HG03135 (cell line): Measurements from ENCODE around the gene KMT2E.
"Not testable (repeated sequence)": the region's sequence is repeated elsewhere in the genome, so short reads cannot be mapped to it uniquely, and the experiment has no call there.

Experiments used
- ATAC-seq: cut with Tn5 transposase; IDR thresholded peaks from one replicate; pipeline ENCODE4 v1.9.1; 2021; ENCODE audit warnings: mild to moderate bottlenecking, moderate library complexity; ENCODE audit not compliant: unreplicated experiment

The KMT2E gene

DNA sequence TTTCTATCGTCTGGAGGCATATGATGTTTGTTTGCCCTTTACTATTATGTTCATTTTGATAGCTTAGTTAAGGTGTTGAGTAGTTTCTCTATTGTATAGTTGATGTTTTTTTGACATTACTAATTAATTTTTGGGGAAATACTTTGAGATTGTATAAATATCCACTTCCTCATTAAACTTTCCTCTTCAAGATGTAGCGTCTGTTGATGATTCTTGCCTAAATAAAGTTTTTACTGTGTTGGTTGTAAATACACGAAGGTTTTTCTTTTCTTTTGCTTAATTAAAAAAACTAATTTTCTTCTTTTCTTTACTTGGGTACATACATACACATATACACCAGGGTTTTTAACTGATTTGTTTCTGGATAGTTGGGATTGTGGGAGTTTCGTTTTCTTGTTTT is 8.5 kb downstream of the KMT2E start:
- no peak for ATAC-seq

DNA sequence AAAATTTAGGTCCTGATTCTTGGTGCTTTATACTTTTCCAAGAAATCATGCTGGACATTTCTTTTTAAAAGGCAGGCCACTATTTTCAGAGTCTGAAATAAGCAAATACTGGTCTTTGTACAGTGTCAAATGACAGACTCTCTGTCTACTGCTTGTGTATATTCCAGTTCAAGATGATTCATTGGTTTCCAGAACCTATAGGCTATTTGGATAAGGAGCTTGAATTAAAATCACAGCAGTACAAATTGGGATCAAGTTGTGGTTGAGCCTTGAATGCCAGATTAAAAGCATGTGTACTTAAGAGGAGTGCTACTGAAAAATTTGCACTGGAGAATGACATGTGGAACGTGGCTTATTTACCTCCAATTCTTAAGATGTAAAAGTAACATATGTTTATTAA is 10.7 kb downstream of the KMT2E start:
- ATAC-seq = no peak

DNA sequence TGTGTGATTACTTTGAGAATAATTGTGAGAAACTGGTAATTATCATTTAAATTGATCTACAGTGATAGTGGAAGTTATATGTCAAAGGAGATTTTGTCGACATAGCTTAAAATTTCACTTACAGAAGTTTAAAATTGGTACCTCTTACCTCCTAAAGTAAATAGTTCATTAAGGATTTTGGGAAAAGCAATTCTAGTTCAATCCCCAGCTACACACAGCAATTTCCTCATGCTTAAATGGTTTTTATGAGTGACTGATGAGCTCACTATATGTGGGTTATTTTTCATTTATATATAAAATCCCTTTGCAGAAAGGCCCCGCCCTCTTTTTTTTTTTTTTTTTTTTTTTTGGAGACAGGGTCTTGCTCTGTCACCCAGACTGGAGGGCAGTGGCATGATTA is 12.7 kb downstream of the KMT2E start:
- ATAC-seq = no peak

- ATAC-seq = no peak
Measured at GRCh38 chr7:105027176-105027853, 13.3 kb downstream of the KMT2E start.

GRCh38 chr7:105028004-105028403 is 14.0 kb downstream of the KMT2E start:
- peak; percentile 44 for ATAC-seq

GRCh38 chr7:105028941-105029340 is 14.9 kb downstream of the KMT2E start:
- ATAC-seq = not testable (repeated sequence)

- ATAC-seq = no peak
Measured at GRCh38 chr7:105030447-105030846, 16.4 kb downstream of the KMT2E start.

DNA sequence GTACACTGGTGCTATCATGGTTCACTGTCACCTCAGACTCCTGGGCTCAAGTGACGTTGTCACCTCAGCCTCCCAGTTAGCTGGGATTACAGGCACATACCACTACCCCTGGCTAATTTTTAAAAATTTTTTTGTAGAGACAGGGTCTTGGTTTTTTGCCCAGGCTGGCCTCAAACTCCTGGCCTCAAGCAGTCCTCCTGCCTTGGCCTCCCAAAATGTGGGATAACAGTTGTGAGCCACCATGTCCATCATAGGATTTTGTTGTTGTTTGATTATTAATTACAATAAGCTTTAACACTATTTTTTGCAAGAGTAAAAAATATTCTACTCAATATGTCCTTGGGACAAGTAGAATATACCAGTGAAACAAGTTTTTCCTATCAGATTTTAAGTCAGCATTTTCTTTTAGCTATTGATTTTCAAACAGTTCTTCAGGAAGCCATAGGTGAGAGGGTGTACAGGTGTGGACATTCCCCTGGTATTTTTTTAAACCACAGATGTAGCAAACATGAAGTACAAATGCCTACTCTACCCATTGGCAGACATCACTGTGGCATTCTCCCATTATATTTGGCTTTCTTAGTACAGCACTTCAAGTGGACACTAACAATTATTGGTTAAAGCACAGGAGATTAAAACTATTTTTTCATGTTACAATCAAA is 18.7 kb downstream of the KMT2E start:
- ATAC-seq = no peak

DNA sequence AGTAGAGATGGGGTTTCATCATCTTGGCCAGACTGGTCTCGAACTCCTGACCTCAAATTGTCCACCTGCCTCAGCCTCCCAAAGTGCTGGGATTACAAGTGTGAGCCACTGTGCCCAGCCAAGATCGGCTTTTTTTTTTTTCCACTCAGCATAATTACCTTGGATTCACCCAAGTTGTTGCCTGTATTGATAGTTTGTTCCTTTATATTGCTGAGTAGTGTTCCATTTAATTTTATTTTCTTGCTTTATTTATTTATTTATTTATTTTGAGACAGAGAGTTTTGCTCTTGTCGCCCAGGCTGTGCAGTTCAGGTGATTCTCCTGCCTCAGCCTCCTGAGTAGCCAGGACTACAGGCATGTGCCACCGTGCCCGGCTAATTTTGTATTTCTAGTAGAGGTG is 21.3 kb downstream of the KMT2E start:
- no peak for ATAC-seq

DNA sequence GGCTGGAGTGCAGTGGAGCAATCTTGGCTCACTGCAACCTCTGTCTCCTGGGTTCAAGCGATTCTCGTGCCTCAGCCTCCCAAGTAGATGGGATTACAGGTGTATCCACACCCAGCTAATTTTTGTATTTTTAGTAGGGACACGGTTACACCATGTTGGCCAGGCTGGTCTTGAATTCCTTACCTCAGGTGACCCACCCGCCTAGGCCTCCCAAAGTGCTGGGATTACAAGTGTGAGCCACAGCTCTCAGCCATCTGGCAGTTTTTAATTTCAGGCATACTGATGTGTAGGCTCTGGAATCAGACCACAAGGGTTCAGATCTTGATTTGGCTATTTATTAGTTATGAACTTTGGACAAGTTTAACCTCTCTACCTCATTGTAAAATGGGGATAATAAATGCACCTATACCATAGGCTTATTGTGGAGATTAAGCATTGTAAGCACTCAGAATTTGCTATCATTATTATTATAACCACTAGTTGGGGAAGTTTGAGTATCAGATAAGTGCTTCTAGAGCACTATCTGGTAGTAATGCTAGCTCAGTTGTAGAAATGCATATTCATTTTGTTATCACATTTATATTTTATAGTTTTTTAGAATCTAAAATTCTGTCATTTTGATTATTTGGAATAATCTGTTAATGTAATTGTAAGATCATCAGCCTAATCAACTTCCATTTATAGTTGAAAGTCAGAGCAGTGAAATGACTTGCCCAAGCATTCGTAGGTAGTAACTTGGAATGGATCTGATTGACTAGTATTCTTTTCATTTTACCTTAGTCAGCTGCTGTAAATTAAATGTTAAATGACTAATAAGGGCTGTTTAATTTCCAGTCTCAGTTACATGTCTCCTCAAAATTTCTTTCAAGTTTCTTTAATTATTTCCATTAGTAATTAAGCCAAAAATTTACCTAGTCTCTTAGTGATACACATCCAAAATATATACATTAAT is 22.5 kb downstream of the KMT2E start:
- no peak for ATAC-seq

- ATAC-seq = no peak
Measured at GRCh38 chr7:105037319-105037718, 23.3 kb downstream of the KMT2E start.

DNA sequence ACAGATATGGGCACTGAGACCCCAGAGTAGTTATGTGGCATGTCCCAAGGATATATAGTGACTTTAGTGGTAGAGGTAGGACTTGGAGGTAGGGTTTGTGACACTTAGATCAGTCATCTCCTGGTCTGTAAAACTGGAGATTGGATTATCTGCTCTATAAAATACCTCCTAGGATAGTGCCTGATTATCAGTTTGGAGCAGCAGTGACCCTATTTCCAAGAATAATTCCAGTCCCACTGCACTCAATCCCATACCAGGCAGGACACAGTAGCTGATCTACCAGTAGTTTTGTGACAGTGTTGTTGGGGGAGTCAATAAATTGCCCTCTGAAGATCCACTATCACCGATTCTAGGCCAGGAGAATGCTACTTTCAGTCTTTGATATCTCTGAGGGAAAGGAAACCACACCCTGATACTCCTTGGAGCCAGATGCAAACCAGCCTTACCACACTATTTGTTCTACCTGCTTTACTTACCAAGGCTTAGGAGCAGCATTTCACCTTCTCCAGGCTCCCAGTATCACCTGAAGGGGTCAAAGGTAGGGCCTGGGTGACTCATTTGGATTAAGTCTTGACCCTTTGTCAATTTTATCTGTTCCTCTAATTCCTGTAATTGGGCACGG is 30.6 kb downstream of the KMT2E start:
- ATAC-seq = no peak

DNA sequence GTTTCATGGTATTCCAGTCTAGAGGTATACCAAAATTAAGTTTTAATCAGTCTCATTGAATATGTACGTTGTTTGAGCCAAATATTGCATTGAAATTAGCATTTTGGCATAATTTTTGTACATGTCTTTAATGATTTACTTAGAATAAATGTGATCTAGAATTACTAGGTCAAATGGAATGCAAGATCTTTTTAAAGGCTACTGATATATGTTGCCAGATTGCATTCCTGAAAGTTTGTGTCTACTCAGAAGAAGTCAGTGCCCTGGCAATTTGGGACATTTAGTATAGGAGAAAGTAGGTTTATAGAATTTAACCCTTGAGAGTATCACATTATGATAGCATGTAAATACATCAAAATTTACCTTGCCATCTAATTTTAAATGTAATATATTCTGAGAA is 32.4 kb downstream of the KMT2E start:
- no peak for ATAC-seq

DNA sequence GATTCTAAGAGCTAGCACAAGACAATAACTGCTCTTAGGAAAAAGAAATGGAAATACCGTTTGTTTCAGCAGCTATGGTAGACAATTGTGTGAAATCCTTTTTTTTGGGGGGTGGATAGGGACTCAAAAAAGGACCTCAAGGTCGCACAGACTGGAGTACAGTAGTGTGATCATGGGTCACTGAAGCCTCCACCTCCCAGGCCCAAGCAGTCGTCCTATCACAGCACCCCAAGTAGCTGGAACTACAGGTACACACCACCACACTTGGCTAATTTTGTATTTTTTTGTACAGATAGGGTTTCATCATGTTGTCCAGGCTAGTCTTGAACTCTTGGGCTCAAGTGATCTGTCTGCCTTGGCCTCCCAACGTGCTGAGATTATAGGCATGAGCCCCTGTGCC is 33.9 kb downstream of the KMT2E start:
- no peak for ATAC-seq

- ATAC-seq = no peak
Measured at GRCh38 chr7:105050493-105050892, 36.5 kb downstream of the KMT2E start.

- not testable (repeated sequence) for ATAC-seq
Measured at GRCh38 chr7:105050899-105051298, 36.9 kb downstream of the KMT2E start.

DNA sequence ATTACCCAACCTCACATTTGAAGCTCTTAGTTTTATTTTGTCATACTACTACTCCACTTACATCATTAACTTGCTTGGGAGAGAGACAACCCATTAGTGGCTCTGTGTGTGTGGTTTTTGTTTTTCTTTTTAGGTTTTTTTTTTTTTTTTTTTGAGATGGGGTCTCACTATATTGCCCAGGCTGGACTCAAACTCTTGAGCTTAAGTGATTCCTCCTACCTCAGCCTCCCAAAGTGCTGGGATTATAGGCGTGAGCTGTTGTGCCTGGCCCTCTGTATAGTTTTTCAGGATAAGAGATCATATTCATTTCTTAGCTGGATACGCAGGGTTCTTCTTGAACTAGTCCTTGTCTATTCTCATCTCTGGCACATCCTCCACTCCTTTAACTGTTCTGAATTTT is 41.1 kb downstream of the KMT2E start:
- ATAC-seq = no peak

DNA sequence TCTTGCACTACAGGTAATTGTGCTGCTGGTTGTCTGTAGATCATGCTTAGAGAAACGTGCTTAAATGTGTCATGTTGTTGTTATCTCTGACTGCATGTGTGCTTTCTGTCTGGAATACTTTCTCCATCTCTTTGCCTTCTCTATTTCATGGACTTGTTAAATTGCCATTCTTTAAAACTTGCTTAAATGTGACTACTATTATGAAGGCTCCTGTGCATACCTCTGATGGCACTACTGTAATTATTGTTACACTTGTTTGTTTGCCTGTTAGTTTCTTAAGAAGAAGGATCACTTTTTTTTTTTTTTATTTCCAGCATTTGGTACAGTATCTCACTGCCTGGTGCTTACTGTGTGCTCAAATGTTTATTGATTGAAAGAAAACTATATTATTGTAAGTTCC is 41.6 kb downstream of the KMT2E start:
- ATAC-seq = no peak

- ATAC-seq = no peak
Measured at GRCh38 chr7:105057472-105057871, 43.5 kb downstream of the KMT2E start.

DNA sequence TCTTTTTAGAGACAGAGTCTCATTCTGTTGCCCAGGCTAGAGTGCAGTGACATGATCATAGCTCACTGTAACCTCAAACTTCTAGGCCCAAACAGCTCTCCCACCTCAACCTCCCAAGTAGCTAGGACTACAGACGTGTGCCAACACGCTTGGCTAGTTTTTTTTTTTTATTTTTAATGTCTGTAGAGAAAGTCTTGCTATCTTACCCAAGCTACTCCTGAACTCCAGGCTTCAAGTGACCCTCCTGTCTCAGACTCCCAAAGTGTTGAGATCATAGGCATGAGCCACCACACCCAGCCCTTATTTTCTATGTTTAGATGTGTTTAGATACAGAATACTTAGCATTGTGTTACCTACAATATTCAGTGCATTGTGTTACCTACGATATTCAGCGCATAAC is 46.4 kb downstream of the KMT2E start:
- no peak for ATAC-seq

DNA sequence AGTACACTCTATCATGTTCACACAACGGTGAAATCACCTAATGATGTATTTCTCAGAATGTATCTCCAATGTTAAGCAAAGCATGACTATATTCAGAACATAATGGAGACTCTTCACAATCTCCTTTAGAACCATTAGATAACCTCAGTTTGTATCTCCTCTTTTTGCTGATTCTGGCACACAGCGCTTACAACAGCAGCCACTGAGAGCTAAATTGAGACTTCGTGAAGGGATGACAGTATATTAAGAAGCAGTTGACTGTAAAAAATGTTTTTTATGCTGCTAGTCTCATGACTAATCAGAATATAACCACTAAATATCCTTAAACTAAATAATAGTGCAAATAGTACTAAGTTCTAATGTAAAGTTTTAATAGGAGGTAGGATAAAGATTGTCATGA is 46.9 kb downstream of the KMT2E start:
- no peak for ATAC-seq
